ENCODE results near the gene FGF5.

- TF ChIP-seq BHLHE40 (IDR thresholded peaks at IDR 0.05; ENCODE audit: borderline replicate concordance) (no peak), SP1 (IDR thresholded peaks at IDR 0.05) (no peak), HDGF (IDR thresholded peaks at IDR 0.05; ENCODE audit: borderline replicate concordance) (no peak), CTBP1 (IDR thresholded peaks at IDR 0.05; ENCODE audit: borderline replicate concordance) (no peak), FOXM1 (IDR thresholded peaks at IDR 0.05; ENCODE audit: borderline replicate concordance) (no peak), FOXK2 (IDR thresholded peaks at IDR 0.05) (no peak), NFRKB (IDR thresholded peaks at IDR 0.05) (no peak), SUZ12 (IDR thresholded peaks at IDR 0.05) (no peak), TARDBP (IDR thresholded peaks at IDR 0.05) (no peak), FOXA1 (IDR thresholded peaks at IDR 0.05) (no peak), ELF4 (IDR thresholded peaks at IDR 0.05) (no peak), PKNOX1 (IDR thresholded peaks at IDR 0.05) (no peak), LEF1 (IDR thresholded peaks at IDR 0.05; ENCODE audit: borderline replicate concordance) (no peak)
Measured at GRCh38 chr4:80254114-80254513, 12.3 kb upstream of the FGF5 start.
